ENCODE measurements around the gene FCRL6.

FCRL6 gene

DNA sequence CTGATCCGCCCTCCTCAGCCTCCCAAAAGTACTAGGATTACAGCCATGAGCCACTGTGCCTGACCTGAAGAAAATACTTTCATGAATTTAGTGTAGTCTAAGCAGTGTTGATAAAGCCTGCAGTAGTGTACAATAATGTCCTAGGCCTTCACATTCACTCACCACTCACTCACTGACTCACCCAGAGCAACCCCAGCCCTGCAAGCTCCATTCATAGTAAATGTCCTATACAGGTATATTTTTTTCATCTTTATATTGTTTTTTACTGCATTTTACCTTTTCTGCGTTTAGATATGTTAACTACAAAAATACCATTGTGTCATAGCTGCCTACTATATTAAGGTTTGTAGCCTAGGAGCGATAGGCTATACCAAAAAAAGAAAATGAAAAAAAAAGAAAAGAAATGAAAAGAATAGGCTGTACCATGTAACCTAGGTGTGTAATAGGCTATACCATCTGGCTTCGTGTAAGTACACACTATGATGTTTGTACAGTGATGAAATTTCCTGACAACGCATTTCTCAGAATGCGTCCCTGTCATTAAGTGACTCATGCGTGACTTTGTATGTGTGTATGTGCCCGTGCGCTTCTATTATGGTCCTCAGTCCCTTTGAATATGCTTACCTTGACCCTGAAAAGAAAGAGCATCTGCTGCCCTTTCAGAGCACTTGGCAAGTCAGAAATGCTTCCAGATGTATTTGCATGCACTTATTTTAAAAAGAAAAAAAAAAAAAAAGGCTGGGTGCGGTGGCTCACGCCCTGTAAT lies 15.3 kb downstream of the FCRL6 start:
- TF ChIP-seq EGR1 (IDR thresholded peaks at IDR 0.05), result no peak
- no peak for TF ChIP-seq EP300 (IDR thresholded peaks at IDR 0.05; ENCODE audit: borderline replicate concordance)
- TF ChIP-seq ZBTB7A (IDR thresholded peaks at IDR 0.05; ENCODE audit: low read depth), result no peak
- no peak for TF ChIP-seq TCF12 (IDR thresholded peaks at IDR 0.05; ENCODE audit: low read depth)
- TF ChIP-seq NFIC (IDR thresholded peaks at IDR 0.05), result no peak
- TF ChIP-seq, protein P1, sequence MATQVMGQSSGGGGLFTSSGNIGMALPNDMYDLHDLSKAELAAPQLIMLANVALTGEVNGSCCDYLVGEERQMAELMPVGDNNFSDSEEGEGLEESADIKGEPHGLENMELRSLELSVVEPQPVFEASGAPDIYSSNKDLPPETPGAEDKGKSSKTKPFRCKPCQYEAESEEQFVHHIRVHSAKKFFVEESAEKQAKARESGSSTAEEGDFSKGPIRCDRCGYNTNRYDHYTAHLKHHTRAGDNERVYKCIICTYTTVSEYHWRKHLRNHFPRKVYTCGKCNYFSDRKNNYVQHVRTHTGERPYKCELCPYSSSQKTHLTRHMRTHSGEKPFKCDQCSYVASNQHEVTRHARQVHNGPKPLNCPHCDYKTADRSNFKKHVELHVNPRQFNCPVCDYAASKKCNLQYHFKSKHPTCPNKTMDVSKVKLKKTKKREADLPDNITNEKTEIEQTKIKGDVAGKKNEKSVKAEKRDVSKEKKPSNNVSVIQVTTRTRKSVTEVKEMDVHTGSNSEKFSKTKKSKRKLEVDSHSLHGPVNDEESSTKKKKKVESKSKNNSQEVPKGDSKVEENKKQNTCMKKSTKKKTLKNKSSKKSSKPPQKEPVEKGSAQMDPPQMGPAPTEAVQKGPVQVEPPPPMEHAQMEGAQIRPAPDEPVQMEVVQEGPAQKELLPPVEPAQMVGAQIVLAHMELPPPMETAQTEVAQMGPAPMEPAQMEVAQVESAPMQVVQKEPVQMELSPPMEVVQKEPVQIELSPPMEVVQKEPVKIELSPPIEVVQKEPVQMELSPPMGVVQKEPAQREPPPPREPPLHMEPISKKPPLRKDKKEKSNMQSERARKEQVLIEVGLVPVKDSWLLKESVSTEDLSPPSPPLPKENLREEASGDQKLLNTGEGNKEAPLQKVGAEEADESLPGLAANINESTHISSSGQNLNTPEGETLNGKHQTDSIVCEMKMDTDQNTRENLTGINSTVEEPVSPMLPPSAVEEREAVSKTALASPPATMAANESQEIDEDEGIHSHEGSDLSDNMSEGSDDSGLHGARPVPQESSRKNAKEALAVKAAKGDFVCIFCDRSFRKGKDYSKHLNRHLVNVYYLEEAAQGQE (IDR thresholded peaks at IDR 0.05; ENCODE audit: low read depth), result no peak
- TF ChIP-seq RAD21 (IDR thresholded peaks at IDR 0.05; ENCODE audit: low read depth), result no peak
- no peak for TF ChIP-seq YY1 (IDR thresholded peaks at IDR 0.05; ENCODE audit: low read depth)

GRCh38 chr1:159821171-159821867 lies 19.2 kb downstream of the FCRL6 start:
- TF ChIP-seq EP300 (IDR thresholded peaks at IDR 0.05; ENCODE audit: borderline replicate concordance), result no peak
- TF ChIP-seq NFIC (IDR thresholded peaks at IDR 0.05), result no peak
- TF ChIP-seq CEBPB (IDR thresholded peaks at IDR 0.05), result no peak
- no peak for TF ChIP-seq ZBTB7A (IDR thresholded peaks at IDR 0.05; ENCODE audit: low read depth)
- no peak for TF ChIP-seq CREB1 (IDR thresholded peaks at IDR 0.05; ENCODE audit: low read depth)
- no peak for TF ChIP-seq TCF12 (IDR thresholded peaks at IDR 0.05; ENCODE audit: low read depth)
- TF ChIP-seq, protein P2, sequence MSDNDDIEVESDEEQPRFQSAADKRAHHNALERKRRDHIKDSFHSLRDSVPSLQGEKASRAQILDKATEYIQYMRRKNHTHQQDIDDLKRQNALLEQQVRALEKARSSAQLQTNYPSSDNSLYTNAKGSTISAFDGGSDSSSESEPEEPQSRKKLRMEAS (IDR thresholded peaks at IDR 0.05), result no peak

- no peak for TF ChIP-seq TAF1 (IDR thresholded peaks at IDR 0.05; ENCODE audit: low read depth)
Observed at GRCh38 chr1:159823406-159823805, 21.2 kb downstream of the FCRL6 start.

DNA sequence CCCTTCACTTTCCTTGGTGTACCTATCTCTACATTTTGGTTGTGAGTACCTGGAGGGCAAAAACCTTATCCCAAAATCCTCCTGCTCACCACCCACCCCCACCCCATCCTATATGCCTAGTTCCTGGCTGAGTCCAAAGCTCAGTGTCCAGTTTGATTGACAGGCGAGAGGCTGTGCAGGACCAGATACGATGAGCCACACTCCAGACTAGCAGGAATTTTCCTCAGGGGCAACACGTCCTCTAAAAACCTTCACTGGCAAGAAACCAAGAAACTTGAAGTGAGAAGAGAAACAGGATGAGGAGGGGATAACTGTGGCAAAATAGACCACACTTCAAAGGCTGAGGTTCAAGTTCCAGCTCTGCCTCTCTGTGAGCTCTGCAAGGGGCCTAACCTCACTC lies 23.4 kb downstream of the FCRL6 start:
- TF ChIP-seq TAF1 (IDR thresholded peaks at IDR 0.05; ENCODE audit: low read depth) (no peak), YY1 (IDR thresholded peaks at IDR 0.05; ENCODE audit: low read depth) (no peak), ZBTB7A (IDR thresholded peaks at IDR 0.05; ENCODE audit: low read depth) (no peak), NFIC (IDR thresholded peaks at IDR 0.05) (no peak), USF1 (IDR thresholded peaks at IDR 0.05) (no peak), EP300 (IDR thresholded peaks at IDR 0.05; ENCODE audit: borderline replicate concordance) (no peak), CREB1 (IDR thresholded peaks at IDR 0.05; ENCODE audit: low read depth) (no peak)

DNA sequence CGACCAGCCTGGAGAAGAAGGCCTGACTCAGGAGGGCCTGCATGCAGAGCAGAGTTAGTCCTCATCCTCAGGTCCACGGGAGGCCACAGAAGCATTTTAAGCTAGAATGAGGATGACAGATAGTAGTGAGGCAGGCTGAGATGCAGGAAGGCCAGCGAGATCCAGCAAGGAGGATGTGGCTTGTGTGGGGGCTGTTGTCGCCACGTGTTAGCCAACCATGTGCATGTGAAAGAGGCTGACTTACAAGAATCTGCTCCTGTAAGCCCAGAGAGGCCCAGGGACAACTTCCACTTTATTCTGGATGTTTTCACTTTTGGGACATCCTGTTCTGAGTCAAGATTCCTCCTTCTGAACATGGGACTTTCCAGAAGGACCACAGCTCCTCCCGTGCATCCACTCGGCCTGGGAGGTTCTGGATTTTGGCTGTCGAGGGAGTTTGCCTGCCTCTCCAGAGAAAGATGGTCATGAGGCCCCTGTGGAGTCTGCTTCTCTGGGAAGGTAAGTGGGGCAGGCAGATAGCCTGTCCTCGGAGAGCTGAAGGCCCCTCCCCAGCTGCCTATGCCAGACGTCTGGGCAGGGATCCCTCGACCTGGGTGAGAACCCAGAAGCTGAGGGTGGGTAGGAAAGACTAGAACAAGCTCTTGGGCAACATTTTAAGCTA lies 24.4 kb downstream of the FCRL6 start, which contains the start of gene SLAMF8:
Gene SLAMF8 (plus strand): TSS at position 433 of the 661 bp plus-strand sequence. CDS start 26 bp downstream, at position 459.
- TF ChIP-seq TAF1 (IDR thresholded peaks at IDR 0.05; ENCODE audit: low read depth) (no peak), NFIC (IDR thresholded peaks at IDR 0.05) (no peak), USF1 (IDR thresholded peaks at IDR 0.05) (no peak), EGR1 (IDR thresholded peaks at IDR 0.05) (no peak), EP300 (IDR thresholded peaks at IDR 0.05; ENCODE audit: borderline replicate concordance) (no peak), TEAD4 (IDR thresholded peaks at IDR 0.05) (no peak), CREB1 (IDR thresholded peaks at IDR 0.05; ENCODE audit: low read depth) (no peak)
- TF ChIP-seq, protein P1 (IDR thresholded peaks at IDR 0.05; ENCODE audit: low read depth), result no peak

- TF ChIP-seq ZBTB7A (IDR thresholded peaks at IDR 0.05; ENCODE audit: low read depth) (no peak), RAD21 (IDR thresholded peaks at IDR 0.05; ENCODE audit: low read depth) (no peak), CEBPB (IDR thresholded peaks at IDR 0.05) (no peak), TEAD4 (IDR thresholded peaks at IDR 0.05) (no peak), TAF1 (IDR thresholded peaks at IDR 0.05; ENCODE audit: low read depth) (no peak), EGR1 (IDR thresholded peaks at IDR 0.05) (no peak), YY1 (IDR thresholded peaks at IDR 0.05; ENCODE audit: low read depth) (no peak), EP300 (IDR thresholded peaks at IDR 0.05; ENCODE audit: borderline replicate concordance) (no peak), NFIC (IDR thresholded peaks at IDR 0.05) (no peak), USF1 (IDR thresholded peaks at IDR 0.05) (no peak), CREB1 (IDR thresholded peaks at IDR 0.05; ENCODE audit: low read depth) (no peak), TCF12 (IDR thresholded peaks at IDR 0.05; ENCODE audit: low read depth) (no peak), FOXM1 (IDR thresholded peaks at IDR 0.05; ENCODE audit: borderline replicate concordance, low read depth) (no peak)
- TF ChIP-seq, protein P1 (IDR thresholded peaks at IDR 0.05; ENCODE audit: low read depth), result no peak
- TF ChIP-seq, protein P2 (IDR thresholded peaks at IDR 0.05), result no peak
Observed at GRCh38 chr1:159827102-159827490, 24.9 kb downstream of the FCRL6 start.
